Heart right ventricle (tissue), 16 donors: ENCODE measurements around the gene PHYH. TPM values are rescaled to one million over a fixed set of nuclear protein-coding genes. Genes with fewer than 3 reads are reported as not detected.

Experiments
- ATAC-seq, 8 donors: fragments of 200-7000 bp; cut with Tn5 transposase; one replicate each; pipeline ENCODE4 v1.9.1; 2020; ENCODE audit warnings: mild to moderate bottlenecking in 8 of 8, moderate library complexity in 8 of 8, moderate number of reproducible peaks in 1 of 8
- DNase-seq, 2 donors: peaks; one replicate each; pipeline ENCODE4 v3.0.0-alpha.2; 2020
- H3K27ac ChIP-seq, 10 donors: fragments of 200-600 bp; sonication (generic) in 2 of 10; one replicate each; pipeline versions ENCODE4 v1.5.0 to v1.8.0; 2020 to 2022; ENCODE audit warnings: mild to moderate bottlenecking in 3 of 10
- H3K27me3 ChIP-seq, 7 donors: fragments of 200-600 bp; one replicate each; pipeline ENCODE4 v1.8.0; 2021 to 2022; ENCODE audit warnings: mild to moderate bottlenecking in 2 of 7
- H3K36me3 ChIP-seq, 9 donors: fragments of 200-600 bp; sonication (generic) in 1 of 9; one replicate each; pipeline versions ENCODE4 v1.5.0 to v1.8.0; 2020 to 2022; ENCODE audit warnings: mild to moderate bottlenecking in 2 of 9
- H3K4me1 ChIP-seq, 9 donors: fragments of 200-600 bp; sonication (generic) in 1 of 9; one replicate each; pipeline versions ENCODE4 v1.5.0 to v1.8.0; 2020 to 2022; ENCODE audit warnings: mild to moderate bottlenecking in 4 of 9
- H3K4me3 ChIP-seq, 10 donors: fragments of 200-600 bp; sonication (generic) in 2 of 10; one replicate each; pipeline versions ENCODE4 v1.5.0 to v1.8.0; 2020 to 2022; ENCODE audit warnings: mild to moderate bottlenecking in 7 of 10, moderate library complexity in 2 of 10
- H3K9me3 ChIP-seq, 11 donors: fragments of 200-600 bp in 10 of 11; sonication (generic) in 2 of 11; one replicate each; pipeline versions ENCODE4 v1.5.0 to v1.8.0; 2013 to 2022; ENCODE audit warnings: mild to moderate bottlenecking in 2 of 11, control low read depth in 1 of 11, moderate library complexity in 1 of 11
- CTCF ChIP-seq, 9 donors: fragments of 200-600 bp; sonication (generic) in 2 of 9; IDR thresholded peaks; one replicate each; pipeline versions ENCODE4 v1.5.0 to v1.8.0; 2021 to 2022; ENCODE audit warnings: antibody characterized with exemption in 9 of 9, mild to moderate bottlenecking in 5 of 9, moderate library complexity in 1 of 9
- WGBS, 2 donors: extraction: QIAGEN DNeasy Blood & Tissue Kit; methylation state at CpG; one replicate each; pipeline ENCODE4 v1.1.7; 2013; ENCODE audit warnings: inconsistent platforms in 1 of 2; 5-methylcytosine and 5-hydroxymethylcytosine counted together
- intact Hi-C, 10 donors: fragments of 100-400 bp; cut with DNase I; formaldehyde crosslinking; loops; one replicate each; pipeline versions ENCODE4 v1.11.1 to v1.14.2; 2022
- polyA plus RNA-seq, 2 donors: library from polyadenylated mRNA; stranded (reverse); fragments of 200-250 nt; gene quantifications; one replicate each; pipeline ENCODE4 v1.2.3, GENCODE V29; 2013
- total RNA-seq, 10 donors: library from RNA; stranded (reverse); fragmentation: NEBNext Ultra II Directional in 3 of 10; extraction: Animal tissue kit (Norgen Biotek cat#: 25700) in 3 of 10; gene quantifications; one replicate each; pipeline versions ENCODE4 v1.2.1 to v1.2.4, GENCODE V29; 2021 to 2023
- donor health status: Arrhythmogenic right ventricular cardiomyopathy.
- donor health status: ischemic (EF 13 %, LVEDD 7.1; RV severe dilation, severe dysfunction).
- donor health status: healthy with polysubstance abuse.
- donor health status: DM: no; HTN: yes; CAD: no.
- donor health status: DM: no; HTN: no; CAD: no.
- donor health status: ischemic (EF 25% LVEDD 6.9; RV normal size, moderate dysfunction).
- donor health status: ischemic (EF 25% LVEDD 5.7; RV mildly dilated, moderate dysfunction).
- donor health status: healthy.
- donor health status: DM: yes; HTN: yes; CAD: no.
- donor health status: Ischemic cardiomyopathy.
- donor health status: ischemic (EF 35%, LVEDD 5.7; RV mildly dilated, moderate dysfunction).
- donor health status: nonischemic (EF 11% LVEDD 7.7; RV severe dilation, severe dysfunction).
- donor health status: DM: yes; HTN: yes; CAD: no.
- donor health status: PGD.
- donor health status: ischemic (EF 29% LVEDD 5.4; RV normal size, mild dysfunction).
- donor health status: nonischemic (EF 23%, LVEDD 6.1; RV moderate dilation, normal function).

Gene PHYH
- total and polyA plus RNA-seq, 12 donors: 51.1 to 188 (median 154) TPM

DNA sequence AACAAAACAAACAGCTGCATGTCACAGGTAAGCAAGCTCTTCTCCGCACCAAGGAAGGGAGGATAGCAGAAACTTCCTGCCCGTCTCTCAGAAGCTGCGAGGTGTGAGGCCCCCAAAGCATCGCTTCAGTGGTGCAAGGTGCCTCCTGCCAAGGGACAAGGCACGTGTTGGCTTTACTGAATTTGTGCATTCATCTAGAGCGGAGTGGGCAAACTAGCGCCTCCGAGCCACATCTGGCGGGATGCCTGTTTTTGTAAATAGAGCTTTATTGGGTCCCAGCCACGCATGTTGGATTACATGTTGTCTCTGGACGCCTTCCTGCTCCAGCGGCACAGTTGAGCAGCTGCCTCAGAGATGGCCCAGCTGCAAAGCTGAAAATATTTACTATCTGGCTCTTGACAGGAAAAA, 27.7 kb downstream of the PHYH start:
- peak; percentile 44 to 83 (median 66) for ATAC-seq
- Histone ChIP-seq H3K4me3 (no peak overlapping the region), H3K27ac (peak overlapping the region in 2 of 10 donors; percentile 35 to 54), H3K9me3 (peaks cover 0 to 4% (median 0%) of the 10 kb centered on the region in 11 donors), H3K36me3 (peaks cover 0 to under 1% (median 0%) of the 10 kb centered on the region in 9 donors), H3K4me1 (peaks cover 0 to 12% (median 0%) of the 10 kb centered on the region in 9 donors), H3K27me3 (no peaks in the 10 kb centered on the region)
- intact Hi-C loops: no loop called here
- DNase-seq: peak; percentile 40 to 51
- 57 to 67% methylated on average over 12 of the region's 12 CpGs for WGBS, 2 donors
- no peak for TF ChIP-seq CTCF (IDR thresholded peaks at IDR 0.05)

DNA sequence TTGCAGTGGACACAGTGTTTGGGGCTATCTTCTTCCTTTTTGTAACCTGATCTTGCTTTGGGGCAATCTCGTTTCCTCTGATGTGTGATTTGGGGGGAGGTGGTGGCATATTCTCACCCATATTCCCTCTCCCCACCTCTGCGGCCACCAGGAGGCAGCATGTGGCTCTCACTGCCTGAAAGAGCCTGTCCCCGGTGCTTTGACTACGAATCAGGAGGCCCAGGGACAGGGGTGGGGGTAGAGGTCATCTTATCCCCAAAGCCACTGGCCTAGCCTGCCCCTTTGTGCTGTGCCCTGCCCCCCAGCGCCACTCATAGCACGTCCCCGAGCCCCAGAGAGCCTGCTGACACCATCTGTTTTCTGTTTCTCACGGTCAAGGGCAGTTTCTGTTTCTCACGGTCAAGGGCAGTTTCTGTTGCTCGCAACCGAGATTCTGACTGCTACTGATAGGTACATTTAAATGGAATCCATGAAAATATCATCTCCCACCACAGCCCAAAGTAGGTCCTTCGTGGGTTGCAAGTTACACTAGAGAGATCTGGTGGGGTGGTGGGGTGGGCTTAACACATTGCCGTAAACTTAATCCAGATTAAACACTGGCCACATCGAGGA, 28.2 kb downstream of the PHYH start:
- peak in 7 of 9 donors; percentile 18 to 46 (median 39) for TF ChIP-seq CTCF (IDR thresholded peaks at IDR 0.05)
- Histone ChIP-seq H3K36me3 (no peaks in the 10 kb centered on the region), H3K4me1 (peaks cover 0 to 12% (median 0%) of the 10 kb centered on the region in 9 donors), H3K9me3 (peaks cover 0 to 4% (median 0%) of the 10 kb centered on the region in 11 donors), H3K4me3 (no peak overlapping the region), H3K27me3 (no peaks in the 10 kb centered on the region), H3K27ac (peak overlapping the region in 2 of 10 donors; percentile 35 to 54)
- intact Hi-C loops: no loop called here
- peak in 4 of 8 donors; percentile 40 to 61 (median 50) for ATAC-seq
- peak; percentile 7 to 47 for DNase-seq
- 35 to 39% methylated on average over 14 of the region's 14 CpGs for WGBS, 2 donors

DNA sequence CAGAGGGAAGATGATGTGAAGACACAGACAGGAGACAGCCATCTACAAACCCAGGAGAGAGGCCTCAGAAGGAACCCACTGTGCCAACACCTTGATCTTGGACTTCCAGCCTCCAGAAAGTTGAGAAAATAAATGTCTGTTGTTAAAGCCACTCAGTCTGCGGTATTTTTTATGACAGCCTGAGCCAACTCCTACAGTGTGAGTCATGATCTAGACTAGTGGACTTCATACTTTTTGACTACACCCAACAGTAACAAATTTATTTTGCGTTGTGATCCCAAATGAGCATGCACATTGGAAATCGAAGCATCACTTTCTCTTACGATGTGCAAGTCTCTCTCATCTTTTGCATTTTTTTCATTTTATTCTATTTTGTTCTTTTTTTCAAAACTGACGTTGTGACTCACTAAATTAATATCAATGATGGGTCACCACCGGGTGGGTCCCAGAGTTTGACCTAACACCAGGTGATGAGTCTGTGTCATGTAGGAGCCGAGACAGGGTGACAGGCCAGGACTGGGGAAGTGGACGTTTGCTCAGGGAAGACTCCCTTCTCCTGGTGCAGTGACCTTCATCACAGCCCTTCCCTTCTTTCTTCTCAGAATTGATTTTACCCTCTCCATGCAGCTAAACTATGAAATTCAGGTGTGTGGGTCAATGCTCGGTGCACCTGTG, 28.9 kb downstream of the PHYH start:
- ATAC-seq: peak in 6 of 8 donors; percentile 50 to 71 (median 64)
- intact Hi-C loops: no loop called here

More for the DNA sequence above, 28.9 kb downstream of the PHYH start:
- TF ChIP-seq CTCF (IDR thresholded peaks at IDR 0.05): no peak
- Histone ChIP-seq H3K27ac (peak overlapping the region in 4 of 10 donors; percentile 35 to 54 (median 35)), H3K9me3 (peaks cover 0 to 4% (median 0%) of the 10 kb centered on the region in 11 donors), H3K36me3 (no peaks in the 10 kb centered on the region), H3K27me3 (no peaks in the 10 kb centered on the region), H3K4me3 (no peak overlapping the region), H3K4me1 (peaks cover 0 to 12% (median 0%) of the 10 kb centered on the region in 9 donors)
- WGBS, 2 donors: 82 to 83% methylated on average over 9 of the region's 9 CpGs
- DNase-seq: no peak
